HG02610 (cell line): ENCODE results near the gene RAP1B.

Experiments used
- ATAC-seq: cut with Tn5 transposase; IDR thresholded peaks from one replicate; pipeline ENCODE4 v1.9.1; 2021; ENCODE audit warnings: mild to moderate bottlenecking, moderate library complexity; ENCODE audit not compliant: unreplicated experiment

The RAP1B gene

GRCh38 chr12:68610370-68611093, at the start of gene RAP1B:
RAP1B (plus strand) TSS chr12:68610899; CDS start chr12:68648725, 37,826 bp downstream.
- peak; percentile 89 for ATAC-seq

GRCh38 chr12:68561830-68562229, 48.9 kb upstream of the RAP1B start:
- ATAC-seq, result no peak

DNA sequence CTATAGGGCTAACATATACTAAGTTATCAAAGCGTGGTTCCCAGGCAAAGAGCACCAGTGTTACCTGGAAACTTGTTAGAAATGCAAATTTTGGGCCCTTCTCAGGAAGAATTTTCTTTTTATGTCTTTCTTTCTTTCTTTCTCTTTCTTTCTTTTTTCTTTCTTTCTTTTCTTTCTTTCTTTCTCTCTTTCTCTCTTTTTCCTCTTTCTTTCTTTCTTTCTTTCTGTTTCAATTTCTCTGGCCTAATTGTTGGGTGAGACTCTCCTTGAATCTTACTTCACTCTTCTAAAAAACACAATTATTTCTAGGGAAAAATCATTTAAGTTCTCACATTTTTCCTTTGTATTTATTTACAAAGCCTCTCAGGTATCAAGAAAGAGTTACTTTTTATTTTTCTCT, 46.5 kb upstream of the RAP1B start:
- no peak for ATAC-seq

DNA sequence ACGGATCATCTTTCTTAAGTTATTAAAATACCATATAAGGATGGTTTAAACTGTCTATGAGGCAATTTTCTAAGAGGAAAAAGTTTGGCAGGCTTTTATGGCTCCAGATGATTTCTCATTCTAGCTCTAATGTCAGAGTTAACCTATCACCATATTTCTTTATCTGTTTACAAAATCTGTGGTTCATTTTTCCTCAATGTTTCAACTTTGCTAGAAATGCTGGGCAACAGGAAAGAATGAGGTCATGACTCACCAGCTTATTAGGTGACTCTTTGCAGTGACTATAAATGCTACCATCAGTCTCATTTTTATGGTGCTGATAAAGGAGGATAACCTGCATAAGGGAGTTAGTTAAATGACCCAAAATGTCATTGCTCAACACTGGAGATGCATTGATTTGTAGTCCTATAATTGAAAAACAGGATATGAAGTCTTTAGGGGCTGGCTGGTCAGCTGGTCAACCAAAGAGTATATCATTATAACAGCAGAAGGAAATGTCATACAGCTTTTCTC, 45.3 kb upstream of the RAP1B start:
- ATAC-seq, result no peak

DNA sequence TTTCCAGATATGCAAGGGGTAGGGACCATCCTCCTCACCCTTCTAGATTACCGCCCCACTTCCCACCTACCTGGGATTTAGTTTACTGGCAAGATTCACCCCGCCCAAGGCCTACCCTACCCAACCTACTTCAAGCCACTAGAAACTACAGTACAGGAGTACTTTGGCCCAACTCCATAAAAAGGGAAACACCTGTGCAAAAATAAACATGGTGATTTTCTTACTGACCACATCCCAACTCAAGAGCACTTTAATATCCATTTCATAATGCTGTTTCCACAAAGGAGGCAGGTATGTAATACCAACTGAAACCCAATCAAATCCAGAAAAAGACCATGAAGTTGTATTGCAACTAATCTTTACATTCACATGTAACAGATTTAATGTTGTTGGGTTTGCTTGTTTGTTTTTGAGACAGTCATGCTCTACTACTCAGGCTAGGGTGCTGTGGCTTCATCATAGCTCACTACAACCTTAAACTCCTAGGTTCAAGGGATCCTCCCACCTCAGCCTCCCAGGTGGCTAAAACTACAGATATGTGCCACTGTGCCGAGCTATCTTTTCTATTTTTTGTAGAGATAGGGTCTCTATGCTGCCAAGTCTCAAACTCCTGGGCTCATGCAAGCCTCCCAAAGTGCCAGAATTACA, 41.7 kb upstream of the RAP1B start:
- ATAC-seq, result no peak

- ATAC-seq, result no peak
Measured at GRCh38 chr12:68572661-68573060, 38.0 kb upstream of the RAP1B start.

DNA sequence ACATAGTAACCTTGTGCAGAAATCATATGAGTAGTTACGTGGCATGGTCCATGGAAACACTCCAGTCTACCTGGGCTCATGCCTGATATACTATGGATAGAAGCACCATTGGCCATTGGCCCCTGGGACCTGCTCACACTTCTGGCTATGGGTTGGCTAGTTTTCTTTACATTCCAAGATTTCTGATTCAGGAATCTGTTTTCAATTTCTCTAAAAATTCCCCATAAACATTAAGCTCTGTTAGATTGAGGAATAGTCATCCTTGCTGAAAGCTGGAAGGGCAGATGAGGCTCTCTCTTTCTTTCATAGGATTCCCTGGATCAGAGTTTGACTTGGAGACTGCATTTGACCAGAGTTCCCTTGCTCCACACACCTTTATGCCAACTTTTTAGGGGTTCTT, 37.3 kb upstream of the RAP1B start:
- no peak for ATAC-seq

DNA sequence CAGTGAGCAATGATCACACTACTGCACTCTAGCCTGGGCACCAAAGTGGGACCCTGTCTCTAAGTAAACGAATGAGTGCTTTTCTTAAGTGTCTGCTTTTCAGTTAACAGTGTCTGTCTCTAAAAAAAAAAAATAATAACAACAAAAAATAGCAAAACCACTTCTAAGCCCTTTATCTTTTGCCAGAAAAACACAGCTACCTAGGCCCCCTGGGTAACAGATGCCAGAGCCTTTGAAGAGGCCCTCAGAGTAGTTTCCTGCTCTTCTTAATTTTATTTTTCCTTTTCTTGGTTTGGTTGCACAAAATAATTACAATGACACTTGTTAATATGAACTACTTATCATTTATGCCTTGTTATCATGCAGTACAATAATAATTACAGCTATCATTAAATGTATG, 32.8 kb upstream of the RAP1B start:
- ATAC-seq, result no peak

DNA sequence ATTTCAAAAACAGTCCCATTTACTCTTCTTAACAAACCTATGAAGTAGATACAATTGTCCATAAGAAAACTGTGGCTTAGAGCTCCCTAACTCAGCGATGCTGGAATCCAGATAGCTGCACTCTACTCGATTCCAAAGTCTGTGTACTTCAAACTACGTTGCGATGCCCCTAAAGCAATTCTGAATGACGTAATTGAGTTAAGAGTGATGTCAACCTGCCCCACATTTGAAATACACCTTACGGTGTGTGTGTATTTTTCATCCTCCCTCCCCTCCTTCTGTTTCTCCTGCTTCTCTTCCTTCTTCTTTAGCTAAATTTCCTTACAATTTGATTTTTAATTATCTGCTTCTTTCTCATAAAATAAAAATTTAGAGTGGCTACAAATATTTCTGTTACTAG, 31.9 kb upstream of the RAP1B start:
- ATAC-seq, result no peak

- no peak for ATAC-seq
Measured at GRCh38 chr12:68579254-68579653, 31.4 kb upstream of the RAP1B start.

DNA sequence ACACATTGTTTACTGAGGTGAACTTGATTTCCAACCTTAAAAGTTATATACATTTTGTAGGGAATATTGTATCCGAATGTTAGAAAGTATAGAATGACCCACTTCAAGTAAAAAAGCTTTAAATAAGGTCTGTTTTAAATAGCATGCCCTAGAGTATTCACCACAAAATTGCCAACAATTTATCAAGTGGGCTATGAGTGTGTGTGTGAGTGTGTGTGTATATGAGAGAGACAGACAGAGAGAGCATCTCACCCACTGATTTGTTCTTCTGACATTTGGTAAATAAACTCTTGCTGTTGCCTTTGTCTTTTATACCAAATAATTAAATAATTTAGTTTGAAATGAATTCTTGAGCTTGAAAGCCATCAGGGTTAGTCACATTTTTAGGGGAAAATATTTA, 29.8 kb upstream of the RAP1B start:
- ATAC-seq, result no peak

DNA sequence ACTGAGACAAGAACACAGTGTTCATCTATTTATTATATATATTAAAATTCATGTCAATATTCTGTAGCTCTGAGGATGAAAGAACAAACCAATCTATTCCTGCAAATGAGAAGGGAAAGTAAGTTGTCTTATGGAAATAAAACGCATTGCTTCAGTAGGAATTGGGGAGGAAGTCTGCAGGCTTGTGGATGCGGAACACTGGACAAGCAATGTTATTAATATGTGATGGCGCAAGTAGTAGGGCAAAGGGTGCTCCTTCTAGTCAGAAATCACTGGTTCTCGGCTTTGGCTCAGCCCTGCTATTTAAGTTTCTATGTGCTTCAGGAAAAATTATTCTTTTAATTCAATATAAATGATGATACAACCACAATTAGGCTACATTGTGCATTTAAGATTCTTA, 28.8 kb upstream of the RAP1B start:
- no peak for ATAC-seq

DNA sequence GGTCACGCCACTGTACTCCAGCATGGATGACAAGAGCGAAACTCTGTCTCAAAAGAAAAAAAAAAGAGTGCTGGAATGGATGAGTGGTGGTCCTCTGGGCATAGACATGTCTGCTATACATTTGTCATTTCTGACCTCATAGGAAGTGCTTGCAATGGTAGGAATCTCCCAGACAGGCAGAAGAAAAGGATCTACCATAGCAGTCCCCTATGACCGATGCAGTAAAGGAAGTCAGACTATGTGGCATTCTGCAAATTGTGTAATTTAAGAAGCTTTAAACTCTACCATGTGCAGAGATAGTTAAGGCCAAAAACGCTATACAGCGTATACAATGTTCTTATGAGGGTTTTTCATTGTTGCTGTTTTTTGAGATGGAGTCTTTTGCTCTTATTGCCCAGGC, 24.7 kb upstream of the RAP1B start:
- ATAC-seq, result no peak

DNA sequence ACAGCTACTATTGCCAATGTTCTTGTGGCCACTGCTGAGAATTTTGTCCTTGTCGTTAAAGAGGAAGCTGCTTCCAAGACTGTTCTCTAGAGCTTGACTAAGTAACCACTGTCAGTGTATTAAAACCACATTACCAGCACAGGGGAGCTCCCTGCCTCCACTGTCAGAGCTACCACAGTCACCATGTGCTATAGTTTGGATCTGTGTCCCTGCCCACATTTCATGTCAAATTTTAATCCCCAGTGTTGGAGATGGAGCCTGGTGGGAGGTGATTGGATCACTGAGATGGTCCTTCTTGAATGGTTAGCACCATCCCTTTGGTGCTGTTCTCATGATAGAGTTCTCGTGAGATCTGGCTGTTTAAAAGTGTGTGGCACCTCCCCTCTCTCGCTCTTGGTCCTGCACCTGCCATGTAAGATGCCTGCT, 23.2 kb upstream of the RAP1B start:
- peak; percentile 91 for ATAC-seq

GRCh38 chr12:68589194-68589593, 21.5 kb upstream of the RAP1B start:
- no peak for ATAC-seq

GRCh38 chr12:68591734-68592418, 18.8 kb upstream of the RAP1B start:
- peak; percentile 38 for ATAC-seq

DNA sequence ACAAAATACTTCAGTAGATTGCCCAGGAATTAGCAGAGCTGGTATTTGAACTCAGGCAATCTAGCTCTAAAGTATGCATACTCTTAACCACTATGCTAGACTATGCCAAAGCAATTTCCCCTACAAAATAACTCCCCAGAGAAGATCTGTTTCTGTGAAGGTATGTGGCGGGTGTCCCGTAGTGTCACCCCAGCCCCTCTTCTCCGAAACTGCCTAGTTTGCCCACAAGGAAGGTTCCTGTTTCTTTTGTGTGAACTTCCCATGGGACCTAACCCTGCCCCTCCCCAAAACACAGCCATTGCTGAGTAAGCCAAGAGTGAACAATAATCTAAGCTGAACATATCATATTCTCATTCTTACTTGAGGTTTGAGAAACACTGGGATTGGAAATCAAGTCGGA, 15.5 kb upstream of the RAP1B start:
- ATAC-seq, result no peak

- no peak for ATAC-seq
Measured at GRCh38 chr12:68601767-68602166, 8.9 kb upstream of the RAP1B start.

- no peak for ATAC-seq
Measured at GRCh38 chr12:68602720-68603119, 8.0 kb upstream of the RAP1B start.

DNA sequence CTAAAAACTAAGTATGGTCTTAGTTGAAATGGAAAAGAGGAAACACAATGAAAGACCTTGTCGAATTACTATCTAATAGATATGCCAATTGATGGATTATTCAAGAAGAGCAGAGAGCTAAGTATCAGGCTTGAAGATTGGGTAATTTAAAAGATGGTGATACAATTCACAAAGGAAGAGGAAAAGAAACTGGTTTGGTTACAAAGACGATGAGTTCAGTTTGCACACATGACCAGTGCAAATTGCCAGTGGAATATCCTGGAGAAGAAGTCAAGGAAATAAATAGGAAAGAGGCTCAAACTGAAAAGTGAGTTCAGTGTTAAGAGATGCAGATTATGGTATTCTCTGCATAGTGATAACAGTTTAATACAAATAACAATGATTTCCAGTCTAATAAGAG, 2.5 kb upstream of the RAP1B start:
- no peak for ATAC-seq

- ATAC-seq, result no peak
Measured at GRCh38 chr12:68609998-68610369, 715 bp upstream of the RAP1B start.
